Colonic mucosa (tissue), 4 donors: ENCODE results near the gene SLC5A2. TPM values are rescaled to one million over a fixed set of nuclear protein-coding genes. Genes with fewer than 3 reads are reported as not detected.
A peak's percentile ranks its signal among the peaks of the same experiment; 100 is the strongest.

Experiments used
- DNase-seq: peaks from one replicate; pipeline ENCODE4 v3.0.0-alpha.2; 2020
- H3K27ac ChIP-seq: fragments of 200-600 bp; one replicate; pipeline ENCODE4 v1.8.0; 2021
- H3K27me3 ChIP-seq: fragments of 200-600 bp; one replicate; pipeline ENCODE4 v1.8.0; 2021
- H3K36me3 ChIP-seq: fragments of 200-600 bp; one replicate; pipeline ENCODE4 v1.8.0; 2021
- H3K4me1 ChIP-seq: fragments of 200-600 bp; one replicate; pipeline ENCODE4 v1.8.0; 2021; ENCODE audit warnings: mild to moderate bottlenecking
- H3K4me3 ChIP-seq: fragments of 200-600 bp; one replicate; pipeline ENCODE4 v1.8.0; 2021
- H3K9ac ChIP-seq, 2 donors: one replicate each; pipeline ENCODE4 v1.7.0; 2013; ENCODE audit warnings: control low read depth in 2 of 2, low read depth in 2 of 2, low read length in 2 of 2
- H3K9me3 ChIP-seq: fragments of 200-600 bp; one replicate; pipeline ENCODE4 v1.8.0; 2021
- intact Hi-C: fragments of 100-400 bp; cut with DNase I; formaldehyde crosslinking; loops from one replicate; pipeline ENCODE4 v1.14.1; 2022
- total RNA-seq, 2 donors: library from RNA; stranded (reverse); fragmentation: NEBNext Ultra II Directional in 1 of 2; extraction: Animal tissue kit (Norgen Biotek cat#: 25700) in 1 of 2; gene quantifications; one replicate each; pipeline ENCODE4 v1.2.1, GENCODE V29; 2021
- TF ChIP-seq, protein P1 (sequence below): fragments of 200-600 bp; IDR thresholded peaks from one replicate; pipeline ENCODE4 v1.8.0; 2022; ENCODE audit warnings: antibody characterized with exemption, mild to moderate bottlenecking
- donor health status: healthy.
- donor health status: DM: no; HTN: no; CAD: no.
- donor health status: DM: no; HTN: no; CAD: no.

SLC5A2 gene
- total RNA-seq, 2 donors from 2014 or later, result 0.20 to 0.21 TPM

DNA sequence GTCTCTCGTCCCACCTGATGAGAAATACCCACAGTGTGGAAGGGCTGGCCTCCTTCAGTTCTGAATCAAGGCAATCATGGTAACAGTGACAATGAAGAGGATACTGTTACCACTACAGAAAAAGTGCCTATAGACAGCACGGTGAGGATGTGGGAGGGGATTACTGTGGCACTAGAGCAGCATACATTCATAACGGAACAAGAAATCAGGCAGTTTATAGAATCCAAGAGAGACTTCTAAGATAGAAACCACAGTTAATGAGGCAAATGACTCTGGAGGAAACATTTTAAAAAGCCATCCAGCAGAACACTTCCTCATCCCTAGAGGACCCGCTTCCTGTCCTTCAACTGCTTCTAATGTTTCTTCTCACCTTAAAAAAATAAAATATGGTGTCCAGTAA lies 22.6 kb downstream of the SLC5A2 start:
- Histone ChIP-seq H3K4me3 (no peak overlapping the region), H3K27me3 (no peaks in the 10 kb centered on the region), H3K9me3 (no peaks in the 10 kb centered on the region), H3K36me3 (no peaks in the 10 kb centered on the region), H3K9ac (no peak overlapping the region), H3K4me1 (peaks cover 7% of the 10 kb centered on the region), H3K27ac (no peak overlapping the region)
- DNase-seq, result no peak
- intact Hi-C loops, result loop anchor here (10.0 kb wide), 1 partner anchor 209 kb away; a partner anchor contains a TSS
- TF ChIP-seq, protein P1, sequence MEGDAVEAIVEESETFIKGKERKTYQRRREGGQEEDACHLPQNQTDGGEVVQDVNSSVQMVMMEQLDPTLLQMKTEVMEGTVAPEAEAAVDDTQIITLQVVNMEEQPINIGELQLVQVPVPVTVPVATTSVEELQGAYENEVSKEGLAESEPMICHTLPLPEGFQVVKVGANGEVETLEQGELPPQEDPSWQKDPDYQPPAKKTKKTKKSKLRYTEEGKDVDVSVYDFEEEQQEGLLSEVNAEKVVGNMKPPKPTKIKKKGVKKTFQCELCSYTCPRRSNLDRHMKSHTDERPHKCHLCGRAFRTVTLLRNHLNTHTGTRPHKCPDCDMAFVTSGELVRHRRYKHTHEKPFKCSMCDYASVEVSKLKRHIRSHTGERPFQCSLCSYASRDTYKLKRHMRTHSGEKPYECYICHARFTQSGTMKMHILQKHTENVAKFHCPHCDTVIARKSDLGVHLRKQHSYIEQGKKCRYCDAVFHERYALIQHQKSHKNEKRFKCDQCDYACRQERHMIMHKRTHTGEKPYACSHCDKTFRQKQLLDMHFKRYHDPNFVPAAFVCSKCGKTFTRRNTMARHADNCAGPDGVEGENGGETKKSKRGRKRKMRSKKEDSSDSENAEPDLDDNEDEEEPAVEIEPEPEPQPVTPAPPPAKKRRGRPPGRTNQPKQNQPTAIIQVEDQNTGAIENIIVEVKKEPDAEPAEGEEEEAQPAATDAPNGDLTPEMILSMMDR, result no peak

DNA sequence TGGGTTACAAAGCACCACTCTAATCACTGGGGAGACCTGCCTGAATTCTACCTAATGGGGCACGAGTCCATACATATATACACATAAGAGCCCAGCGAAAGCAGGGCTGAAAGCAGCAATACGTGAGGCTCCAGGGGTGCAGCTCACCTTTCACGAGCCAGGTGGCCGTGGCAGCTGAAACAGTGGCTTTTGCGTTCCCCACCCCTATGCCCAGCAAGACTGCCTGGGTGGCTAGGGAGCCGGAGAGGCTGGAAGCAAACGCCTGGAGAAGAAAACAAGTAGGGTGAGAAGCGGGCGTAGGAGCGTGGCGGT lies 24.6 kb downstream of the SLC5A2 start:
- Histone ChIP-seq H3K9me3 (no peaks in the 10 kb centered on the region), H3K4me1 (peaks cover 7% of the 10 kb centered on the region), H3K4me3 (peak overlapping the region; percentile 96), H3K9ac (peak overlapping the region; percentile 89 to 93), H3K27ac (peak overlapping the region; percentile 89), H3K36me3 (no peaks in the 10 kb centered on the region), H3K27me3 (no peaks in the 10 kb centered on the region)
- no peak for DNase-seq
- intact Hi-C loops, result loop anchor here (10.0 kb wide), 1 partner anchor 207 kb away; a partner anchor contains a TSS
- TF ChIP-seq, protein P1, result no peak

DNA sequence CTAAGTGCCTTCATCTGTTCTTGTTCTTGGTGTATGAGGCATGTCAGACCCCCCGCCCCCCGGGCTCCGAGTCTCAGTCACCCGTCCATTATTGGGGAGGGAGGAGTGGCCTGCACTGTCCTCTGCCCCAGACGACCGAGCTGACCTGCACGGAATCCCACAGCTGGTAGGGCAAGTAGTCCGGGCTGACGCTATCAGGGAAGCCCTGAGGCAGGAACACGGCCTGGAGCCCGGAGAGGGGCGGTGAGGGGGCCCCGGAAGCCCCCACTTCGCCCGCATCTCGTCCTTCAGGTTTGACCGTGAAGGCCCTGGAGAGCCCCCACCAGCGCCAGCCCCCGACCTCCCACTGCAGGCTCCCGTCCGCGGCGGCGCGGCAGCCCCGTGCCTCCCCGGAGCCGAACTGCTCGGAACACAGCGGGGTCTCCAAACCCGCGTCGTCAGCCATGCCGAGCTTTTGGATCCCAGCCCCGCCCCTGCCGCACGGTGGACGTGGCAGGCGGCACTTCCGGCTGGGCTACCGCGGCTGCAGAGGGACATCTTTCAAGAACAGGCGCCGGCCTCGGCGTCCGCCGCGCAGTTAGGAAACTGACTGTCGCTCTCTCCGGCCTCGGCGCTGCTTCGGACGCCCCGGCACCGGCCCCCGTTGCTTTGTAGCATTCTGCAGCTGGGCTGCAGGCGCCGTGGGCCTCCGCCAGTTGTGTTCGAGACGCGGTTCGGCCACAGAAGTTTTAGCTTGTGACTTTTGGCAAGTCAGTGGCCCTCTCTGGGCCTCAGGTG lies 25.2 kb downstream of the SLC5A2 start, which contains the start of gene RUSF1:
RUSF1 (minus strand) TSS at position 463 of the 777 bp plus-strand sequence; CDS start at position 445, 18 bp downstream.
- H3K9me3 ChIP-seq, result no peaks in the 10 kb centered on the region
- H3K27ac ChIP-seq, result peak within 1 kb of the TSS; percentile 89
- TF ChIP-seq, protein P1, result no peak
- intact Hi-C loops, result loop anchor here (10.0 kb wide), 1 partner anchor 207 kb away; a partner anchor contains a TSS
- DNase-seq, result peak; percentile 93
- H3K27me3 ChIP-seq, result no peaks in the 10 kb centered on the region
- peak within 1 kb of the TSS; percentile 96 for H3K4me3 ChIP-seq
- peaks cover 7% of the 10 kb centered on the region for H3K4me1 ChIP-seq
- H3K36me3 ChIP-seq, result no peaks in the 10 kb centered on the region
- H3K9ac ChIP-seq, result peak within 1 kb of the TSS; percentile 89 to 93

DNA sequence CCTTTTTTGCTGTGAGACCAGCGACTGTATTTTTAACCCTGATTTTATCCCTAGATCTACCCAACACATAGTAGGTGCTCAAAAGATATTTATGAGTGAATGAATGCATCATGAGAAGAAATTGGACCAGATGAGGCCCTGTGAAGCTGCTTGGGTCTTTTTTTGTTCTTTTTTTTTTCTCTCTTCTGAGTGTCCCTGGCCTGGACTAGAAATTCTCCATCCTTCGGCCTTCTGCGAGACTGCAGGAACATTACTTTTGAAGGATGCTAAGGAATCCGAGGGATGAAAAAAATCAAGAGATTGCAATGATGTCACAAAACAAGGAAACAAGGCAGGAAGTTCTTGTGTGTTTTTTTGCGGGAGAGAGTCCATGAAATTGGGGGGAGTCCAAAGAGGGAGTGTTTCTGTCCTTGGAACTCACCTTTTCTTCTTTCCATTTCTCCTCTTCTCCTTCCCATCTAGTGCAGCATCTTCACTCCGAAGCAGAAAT lies 25.8 kb downstream of the SLC5A2 start:
- H3K4me1 ChIP-seq, result peaks cover 7% of the 10 kb centered on the region
- peak overlapping the region; percentile 89 to 93 for H3K9ac ChIP-seq
- H3K9me3 ChIP-seq, result no peaks in the 10 kb centered on the region
- H3K27me3 ChIP-seq, result no peaks in the 10 kb centered on the region
- H3K27ac ChIP-seq, result peak overlapping the region; percentile 89
- intact Hi-C loops, result loop anchor here (10.0 kb wide), 1 partner anchor 206 kb away; a partner anchor contains a TSS
- TF ChIP-seq, protein P1, result no peak
- peak overlapping the region; percentile 96 for H3K4me3 ChIP-seq
- no peak for DNase-seq
- H3K36me3 ChIP-seq, result no peaks in the 10 kb centered on the region

DNA sequence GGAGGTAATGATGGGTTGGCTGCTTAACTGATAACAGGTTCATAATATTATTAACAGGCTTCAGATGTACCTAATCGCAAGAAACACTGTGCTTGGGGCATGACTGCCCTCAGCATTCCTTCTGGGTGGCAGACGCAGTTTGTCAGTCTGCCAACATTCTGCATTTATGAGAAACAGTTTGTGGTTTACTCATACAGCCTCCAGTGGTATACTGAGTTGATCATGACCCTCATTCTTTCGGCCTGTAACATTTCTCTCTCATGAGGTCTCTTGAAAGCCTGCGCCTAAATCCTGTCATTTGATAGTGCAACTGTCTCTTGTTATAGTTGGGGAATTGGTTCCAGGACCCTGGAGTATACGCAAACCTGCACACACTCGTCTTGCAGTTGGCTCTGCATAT lies 30.2 kb downstream of the SLC5A2 start:
- no peak overlapping the region for H3K4me3 ChIP-seq
- TF ChIP-seq, protein P1, result no peak
- no peaks in the 10 kb centered on the region for H3K9me3 ChIP-seq
- no peaks in the 10 kb centered on the region for H3K36me3 ChIP-seq
- H3K27me3 ChIP-seq, result no peaks in the 10 kb centered on the region
- no peak overlapping the region for H3K9ac ChIP-seq
- intact Hi-C loops, result no loop called here
- no peak overlapping the region for H3K27ac ChIP-seq
- peaks cover 3% of the 10 kb centered on the region for H3K4me1 ChIP-seq
- DNase-seq, result no peak
